Endothelial cell of umbilical vein (primary cell): Measurements from ENCODE around the gene IL1R1. TPM values are rescaled to one million over a fixed set of nuclear protein-coding genes. Genes with fewer than 3 reads are reported as not detected.

Source experiments
- BruUV-seq: library from RNA; stranded (reverse); fragments of 400-500 nt; replicated peaks from 2 replicates; lab custom pipeline; 2021; lab: Mats Ljungman, UMichigan
- CTCF ChIA-PET: fragments of 300-600, 350-600 bp; sonication (Branson Sonifier 250); formaldehyde crosslinking; loops from one replicate; lab custom pipeline; 2021; ENCODE audit warnings: antibody characterized with exemption, inconsistent platforms; lab: Charles Lee
- POLR2A ChIA-PET: fragments of 300-600, 350-600 bp; sonication (Branson Sonifier 250); formaldehyde crosslinking; loops from one replicate; lab custom pipeline; 2021; ENCODE audit warnings: antibody characterized with exemption, inconsistent platforms; lab: Charles Lee
- DNase-seq: peaks from one replicate; pipeline ENCODE4 v3.0.0-alpha.2; 2011; ENCODE audit warnings: low read depth, low spot score
- FAIRE-seq: peaks from 2 replicates; lab custom pipeline; 2011; peaks lifted over from hg19 to GRCh38; lab: Jason Lieb, UNC
- H2AFZ ChIP-seq: 2 replicates; pipeline ENCODE4 v1.6.0; 2012; ENCODE audit warnings: low read depth, low read length, control low read depth, inconsistent platforms
- H3K27ac ChIP-seq: 2 replicates; pipeline ENCODE4 v1.5.1; 2011; ENCODE audit warnings: low read depth, mild to moderate bottlenecking, control low read depth, low read length, moderate library complexity; ENCODE audit not compliant: insufficient read depth
- H3K27me3 ChIP-seq, 2 experiments: 2 replicates each; pipeline versions ENCODE4 v1.6.0 to v1.6.1; 2011; ENCODE audit warnings: low read length in 2 of 2, mixed read lengths in 1 of 2; ENCODE audit not compliant: control insufficient read depth in 2 of 2, insufficient read depth in 2 of 2
- H3K36me3 ChIP-seq, 2 experiments: 2 replicates in 1 of 2; 3 replicates in 1 of 2; pipeline ENCODE4 v1.5.1; 2011; ENCODE audit warnings: low read length in 2 of 2, mild to moderate bottlenecking in 1 of 2, moderate library complexity in 1 of 2; ENCODE audit not compliant: control insufficient read depth in 2 of 2, insufficient read depth in 2 of 2; ENCODE audit errors: extremely low read depth in 1 of 2
- H3K4me1 ChIP-seq: 3 replicates; pipeline ENCODE4 v1.5.1; 2011; ENCODE audit warnings: mild to moderate bottlenecking, low read length; ENCODE audit not compliant: control insufficient read depth, insufficient read depth; ENCODE audit errors: extremely low read depth
- H3K4me2 ChIP-seq: 2 replicates; pipeline ENCODE4 v1.6.1; 2011; ENCODE audit warnings: low read length, control low read depth, mixed read lengths; ENCODE audit not compliant: insufficient read depth
- H3K4me3 ChIP-seq, 3 experiments: fragments of 200-600 bp in 1 of 3; sonication (generic), shearing (Covaris generic) in 1 of 3; replicated peaks in 1 of 3; 2 replicates each; pipeline ENCODE4 v1.5.1; 2011 to 2016; ENCODE audit warnings: control low read depth in 3 of 3, low read length in 3 of 3, mild to moderate bottlenecking in 2 of 3, inconsistent platforms in 1 of 3, low read depth in 1 of 3, moderate library complexity in 1 of 3; ENCODE audit not compliant: insufficient read depth in 1 of 3
- H3K79me2 ChIP-seq: 2 replicates; pipeline ENCODE4 v1.6.0; 2012; ENCODE audit warnings: low read length, inconsistent platforms; ENCODE audit not compliant: control insufficient read depth, insufficient read depth
- H3K9ac ChIP-seq: replicated peaks from 2 replicates; pipeline ENCODE3; 2011; ENCODE audit warnings: low read length, control low read depth; ENCODE audit not compliant: insufficient read depth; ENCODE audit errors: extremely low read depth
- H3K9me1 ChIP-seq: replicated peaks from 3 replicates; pipeline ENCODE4 v1.6.0; 2011; ENCODE audit warnings: mild to moderate bottlenecking, low read length; ENCODE audit not compliant: control insufficient read depth, insufficient read depth; ENCODE audit errors: extremely low read depth
- H3K9me3 ChIP-seq: replicated peaks from 2 replicates; pipeline ENCODE4 v1.5.1; 2012; ENCODE audit warnings: low read length, inconsistent platforms; ENCODE audit not compliant: control insufficient read depth, insufficient read depth
- H4K20me1 ChIP-seq: replicated peaks from 2 replicates; pipeline ENCODE3; 2011; ENCODE audit warnings: mild to moderate bottlenecking, low read length; ENCODE audit not compliant: control insufficient read depth, insufficient read depth; ENCODE audit errors: extremely low read depth
- CTCF ChIP-seq, 2 donors: IDR thresholded peaks; 1 replicate in 1 of 2; 2 replicates in 1 of 2; pipeline ENCODE4 v1.5.1; 2011; ENCODE audit warnings: low read length in 2 of 2, mild to moderate bottlenecking in 2 of 2, moderate library complexity in 2 of 2, control low read depth in 1 of 2, inconsistent platforms in 1 of 2, low read depth in 1 of 2; ENCODE audit not compliant: insufficient read depth in 1 of 2; ENCODE audit errors: extremely low read depth in 1 of 2
- EZH2 ChIP-seq: IDR thresholded peaks from 2 replicates; pipeline ENCODE4 v1.6.1; 2012; ENCODE audit warnings: borderline replicate concordance, low read depth, mild to moderate bottlenecking, moderate library complexity, low read length, inconsistent platforms; ENCODE audit not compliant: severe bottlenecking
- FOS ChIP-seq: IDR thresholded peaks from 2 replicates; pipeline ENCODE4 v1.6.1; 2011; ENCODE audit warnings: mild to moderate bottlenecking, low read length, moderate library complexity, borderline replicate concordance; ENCODE audit not compliant: insufficient read depth
- GATA2 ChIP-seq: IDR thresholded peaks from 2 replicates; pipeline ENCODE4 v1.7.0; 2011; ENCODE audit warnings: low read depth, mild to moderate bottlenecking, moderate library complexity, mixed read lengths, low read length; ENCODE audit not compliant: insufficient read length, insufficient read depth
- JUN ChIP-seq: IDR thresholded peaks from 2 replicates; pipeline ENCODE4 v1.6.1; 2011; ENCODE audit warnings: borderline replicate concordance, low read depth; ENCODE audit not compliant: insufficient read length, insufficient read depth
- MAX ChIP-seq: IDR thresholded peaks from 2 replicates; pipeline ENCODE4 v1.6.1; 2011; ENCODE audit not compliant: insufficient read depth, insufficient read length
- MYC ChIP-seq: IDR thresholded peaks from one replicate; pipeline ENCODE4 v1.6.1; 2011; ENCODE audit warnings: mild to moderate bottlenecking, low read depth, low read length
- POLR2A ChIP-seq: IDR thresholded peaks from 2 replicates; pipeline ENCODE4 v1.6.1; 2012; ENCODE audit warnings: low read depth, mild to moderate bottlenecking, control low read depth, low read length
- POLR2AphosphoS5 ChIP-seq: IDR thresholded peaks from 2 replicates; pipeline ENCODE4 v1.6.1; 2012; ENCODE audit warnings: low read depth, mild to moderate bottlenecking, control low read depth, low read length, moderate library complexity; ENCODE audit not compliant: insufficient read depth
- dilution Hi-C: fragments of 300-500 bp; cut with MboI; formaldehyde crosslinking; loops from one replicate; pipeline ENCODE4 v1.15.0; 2019; ENCODE audit warnings: low sequenced_read_pairs; ENCODE audit not compliant: extremely low pct_ligation_motif_present
- intact Hi-C: fragments of 100-400 bp; cut with micrococcal nuclease; formaldehyde crosslinking; loops from one replicate; pipeline ENCODE4 v1.10.0; 2022
- polyA plus RNA-seq, 4 experiments: library from polyadenylated mRNA; depleted of rRNA in 3 of 4; stranded (reverse) in 3 of 4; unstranded in 1 of 4; fragments of >200 nt; gene quantifications; 2 replicates each; pipeline versions ENCODE4 v1.2.1 to v1.2.3, GENCODE V29; 2011 to 2012; ENCODE audit warnings: missing spikeins in 1 of 4
- total RNA-seq: library from RNA; stranded (reverse); gene quantifications from 2 replicates; pipeline ENCODE4 v1.2.3, GENCODE V29; 2021

The IL1R1 gene
- total and polyA plus RNA-seq, 2 donors (not counting 3 experiments of a cell fraction or from before 2014, with no cell fraction given): 5.4 to 5.5 TPM

DNA sequence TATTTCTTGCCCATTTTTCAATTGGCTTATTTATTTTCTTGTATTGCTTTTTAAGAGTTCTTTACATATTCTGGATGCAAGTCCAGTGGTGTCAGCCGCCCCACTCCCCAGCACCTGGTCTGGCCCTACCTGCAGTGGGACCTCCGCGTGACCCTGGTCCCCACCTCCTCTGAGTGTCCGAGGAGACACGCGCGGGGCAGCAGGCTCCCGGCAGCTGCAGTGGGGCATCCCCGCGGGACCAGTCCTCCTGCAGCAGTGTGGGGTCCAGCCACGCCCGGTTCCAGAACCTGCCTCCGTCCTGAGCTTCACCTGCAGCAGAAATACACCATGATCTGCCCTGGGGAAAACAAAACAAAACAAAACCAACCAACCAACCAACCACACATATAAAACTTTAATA is 48.9 kb upstream of the IL1R1 start:
- Histone ChIP-seq H3K9ac (no peak overlapping the region), H3K27ac (no peak overlapping the region), H3K9me3 (no peaks in the 10 kb centered on the region), H3K4me2 (no peak overlapping the region), H2AFZ (no peak overlapping the region), H3K27me3 (no peaks in the 10 kb centered on the region), H4K20me1 (no peaks in the 10 kb centered on the region), H3K9me1 (no peaks in the 10 kb centered on the region), H3K4me1 (peaks cover 7% of the 10 kb centered on the region), H3K4me3 (no peak overlapping the region), H3K79me2 (no peaks in the 10 kb centered on the region), H3K36me3 (no peaks in the 10 kb centered on the region)
- DNase-seq (no peak), FAIRE-seq (no peak)
- no peak for TF ChIP-seq JUN
- no peak for TF ChIP-seq POLR2AphosphoS5
- TF ChIP-seq CTCF (IDR thresholded peaks at IDR 0.05; ENCODE audit: extremely low read depth in 1 of 2, insufficient read depth in 1 of 2, low read depth in 1 of 2, low read length in 2 of 2): no peak
- no peak for TF ChIP-seq GATA2
- no peak for TF ChIP-seq EZH2
- no peak for TF ChIP-seq MAX
- TF ChIP-seq POLR2A: no peak
- no peak for TF ChIP-seq MYC
- no peak for TF ChIP-seq FOS
- dilution Hi-C loops: no loop called here
- intact Hi-C loops: no loop called here
- no TSS peak for BruUV-seq
- POLR2A ChIA-PET: no interaction called here
- CTCF ChIA-PET: no interaction called here
